Hepatocyte (in vitro differentiated cells): Measurements from ENCODE around the gene CHST2. TPM values are rescaled to one million over a fixed set of nuclear protein-coding genes. Genes with fewer than 3 reads are reported as not detected.
A peak's percentile ranks its signal among the peaks of the same experiment; 100 is the strongest.

Source experiments
- DNase-seq: peaks from one replicate; pipeline ENCODE4 v3.0.0-alpha.2; 2016; ENCODE audit warnings: low spot score
- H2AFZ ChIP-seq: fragments of 200-600 bp; sonication (generic); 2 replicates; pipeline ENCODE4 v1.6.0; 2016; ENCODE audit warnings: antibody characterized with exemption, mild to moderate bottlenecking
- H3K27ac ChIP-seq: fragments of 200-600 bp; sonication (generic); 2 replicates; pipeline ENCODE4 v1.5.1; 2016; ENCODE audit warnings: mild to moderate bottlenecking
- H3K27me3 ChIP-seq: fragments of 200-600 bp; sonication (generic); 2 replicates; pipeline ENCODE4 v1.6.1; 2016
- H3K36me3 ChIP-seq: fragments of 200-600 bp; sonication (generic); replicated peaks from 2 replicates; pipeline ENCODE4 v1.5.1; 2016; ENCODE audit warnings: low read depth; ENCODE audit not compliant: insufficient read depth
- H3K4me1 ChIP-seq: fragments of 200-600 bp; sonication (generic); 2 replicates; pipeline ENCODE4 v1.5.1; 2016; ENCODE audit warnings: mild to moderate bottlenecking, moderate library complexity; ENCODE audit not compliant: insufficient read depth
- H3K4me2 ChIP-seq: fragments of 200-600 bp; sonication (generic); 2 replicates; pipeline ENCODE4 v1.6.0; 2016
- H3K4me3 ChIP-seq: fragments of 200-600 bp; sonication (generic); 2 replicates; pipeline ENCODE4 v1.5.1; 2016; ENCODE audit warnings: mild to moderate bottlenecking
- H3K79me2 ChIP-seq: fragments of 200-600 bp; sonication (generic); 2 replicates; pipeline ENCODE4 v1.6.0; 2017; ENCODE audit warnings: mild to moderate bottlenecking
- H3K9me2 ChIP-seq: fragments of 200-600 bp; sonication (generic); replicated peaks from 2 replicates; pipeline ENCODE4 v1.6.0; 2017; ENCODE audit warnings: mild to moderate bottlenecking; ENCODE audit not compliant: insufficient read depth
- H3K9me3 ChIP-seq: fragments of 200-600 bp; sonication (generic); 2 replicates; pipeline ENCODE4 v1.5.1; 2016; ENCODE audit warnings: low read depth, mild to moderate bottlenecking
- H4K20me1 ChIP-seq: fragments of 200-600 bp; sonication (generic); 2 replicates; pipeline ENCODE4 v1.6.0; 2016; ENCODE audit warnings: mild to moderate bottlenecking; ENCODE audit not compliant: insufficient read depth, poor library complexity, severe bottlenecking
- EZH2 ChIP-seq: fragments of 200-600 bp; sonication (generic); IDR thresholded peaks from 2 replicates; pipeline ENCODE4 v1.6.1; 2016; ENCODE audit warnings: antibody characterized with exemption, mild to moderate bottlenecking, borderline replicate concordance
- EZH2phosphoT487 ChIP-seq: fragments of 200-600 bp; sonication (generic); IDR thresholded peaks from one replicate; pipeline ENCODE4 v1.6.1; 2018; ENCODE audit warnings: antibody characterized with exemption, mild to moderate bottlenecking, low read depth, moderate library complexity; ENCODE audit not compliant: unreplicated experiment, severe bottlenecking
- WGBS: methylation state at CpG from one replicate; pipeline ENCODE4 v1.1.6; 2016; ENCODE audit warnings: low lambda C conversion rate; ENCODE audit errors: missing lambda C conversion rate; 5-methylcytosine and 5-hydroxymethylcytosine counted together
- polyA plus RNA-seq: library from polyadenylated mRNA; unstranded; fragments of >200 nt; fragmentation: Nextera tagmentation; extraction: Ambion mirVana; gene quantifications from 2 replicates; pipeline ENCODE4 v1.2.1, GENCODE V29; 2016
- total RNA-seq: library from RNA; depleted of rRNA; stranded (reverse); fragments of >200 nt; gene quantifications from 2 replicates; pipeline ENCODE4 v1.2.3, GENCODE V29; 2014
- TF ChIP-seq, protein P1 (sequence below): fragments of 200-600 bp; sonication (generic); IDR thresholded peaks from 2 replicates; pipeline ENCODE4 v1.5.1; 2016; ENCODE audit warnings: antibody characterized with exemption, mild to moderate bottlenecking; ENCODE audit not compliant: poor library complexity

Gene CHST2
- total and polyA plus RNA-seq, 2 experiments from 2014 or later: 12.2 to 16.1 TPM

DNA sequence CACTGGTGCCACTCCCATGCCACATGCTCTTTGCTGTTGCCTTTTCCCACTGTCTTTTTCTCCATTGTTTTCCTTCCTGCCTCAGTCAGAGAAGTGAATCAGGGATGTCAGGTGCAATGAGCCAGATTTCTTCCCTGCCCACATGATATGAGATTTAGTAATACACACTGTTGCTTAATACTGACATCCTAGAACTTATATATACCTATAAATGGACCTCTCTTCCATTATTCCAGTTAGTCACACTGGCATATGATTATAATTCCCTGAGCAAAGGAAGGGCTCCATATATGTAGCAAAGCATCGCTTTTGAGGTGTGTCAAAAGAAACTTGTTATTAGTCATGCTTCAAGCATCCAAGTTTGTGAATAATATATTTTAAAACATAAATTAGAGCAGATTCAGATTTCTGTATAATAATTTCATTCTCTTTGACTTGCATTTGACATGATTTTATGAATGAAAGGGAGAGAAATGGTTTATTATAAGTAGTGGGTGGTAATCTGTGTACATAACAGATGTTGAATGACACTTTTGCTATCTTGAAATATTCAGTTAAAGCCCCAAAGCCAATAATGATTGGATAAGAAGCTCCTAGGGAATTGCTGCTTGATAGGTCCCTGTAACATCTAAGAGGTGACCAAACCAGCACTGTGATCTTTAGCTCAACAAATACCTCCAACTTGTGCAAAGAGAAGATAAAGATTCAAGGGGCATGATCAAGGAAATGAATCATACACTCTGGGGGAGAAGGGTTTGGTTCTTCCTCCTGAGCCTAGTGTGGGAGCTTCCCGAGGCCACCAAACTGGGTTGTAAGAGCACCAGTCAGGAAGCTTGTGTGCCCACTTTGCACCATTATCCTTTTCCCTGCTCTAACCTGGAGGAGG is 48.6 kb downstream of the CHST2 start:
- no peaks in the 10 kb centered on the region for H3K9me3 ChIP-seq
- H3K4me3 ChIP-seq: no peak overlapping the region
- H3K9me2 ChIP-seq: no peaks in the 10 kb centered on the region
- H3K4me2 ChIP-seq: no peak overlapping the region
- no peak overlapping the region for H3K27ac ChIP-seq
- 98% methylated on average over 2 of the region's 2 CpGs for WGBS
- H3K27me3 ChIP-seq: no peaks in the 10 kb centered on the region
- H3K79me2 ChIP-seq: no peaks in the 10 kb centered on the region
- no peak for DNase-seq
- H4K20me1 ChIP-seq: no peaks in the 10 kb centered on the region
- H3K36me3 ChIP-seq: no peaks in the 10 kb centered on the region
- H3K4me1 ChIP-seq: peaks cover 10% of the 10 kb centered on the region
- no peak overlapping the region for H2AFZ ChIP-seq
- no peak for TF ChIP-seq EZH2

DNA sequence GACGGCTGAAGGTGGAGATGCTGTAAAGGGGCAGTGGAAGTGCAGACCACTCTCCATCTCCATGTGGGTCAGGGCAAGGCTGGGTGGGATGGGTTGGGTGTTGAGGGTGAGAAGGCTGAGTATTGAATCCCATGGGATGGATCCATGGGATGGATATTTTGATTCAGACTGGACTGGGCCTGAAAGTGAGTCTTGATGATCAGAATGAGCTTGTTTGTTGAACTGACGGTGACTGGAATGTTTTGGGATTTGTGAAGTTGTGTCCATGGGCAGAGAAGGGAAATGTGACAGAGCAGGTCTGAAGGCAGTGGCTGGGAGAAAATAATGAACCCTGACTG is 49.3 kb downstream of the CHST2 start:
- TF ChIP-seq EZH2 (no peak), EZH2phosphoT487 (no peak)
- TF ChIP-seq, protein P1, sequence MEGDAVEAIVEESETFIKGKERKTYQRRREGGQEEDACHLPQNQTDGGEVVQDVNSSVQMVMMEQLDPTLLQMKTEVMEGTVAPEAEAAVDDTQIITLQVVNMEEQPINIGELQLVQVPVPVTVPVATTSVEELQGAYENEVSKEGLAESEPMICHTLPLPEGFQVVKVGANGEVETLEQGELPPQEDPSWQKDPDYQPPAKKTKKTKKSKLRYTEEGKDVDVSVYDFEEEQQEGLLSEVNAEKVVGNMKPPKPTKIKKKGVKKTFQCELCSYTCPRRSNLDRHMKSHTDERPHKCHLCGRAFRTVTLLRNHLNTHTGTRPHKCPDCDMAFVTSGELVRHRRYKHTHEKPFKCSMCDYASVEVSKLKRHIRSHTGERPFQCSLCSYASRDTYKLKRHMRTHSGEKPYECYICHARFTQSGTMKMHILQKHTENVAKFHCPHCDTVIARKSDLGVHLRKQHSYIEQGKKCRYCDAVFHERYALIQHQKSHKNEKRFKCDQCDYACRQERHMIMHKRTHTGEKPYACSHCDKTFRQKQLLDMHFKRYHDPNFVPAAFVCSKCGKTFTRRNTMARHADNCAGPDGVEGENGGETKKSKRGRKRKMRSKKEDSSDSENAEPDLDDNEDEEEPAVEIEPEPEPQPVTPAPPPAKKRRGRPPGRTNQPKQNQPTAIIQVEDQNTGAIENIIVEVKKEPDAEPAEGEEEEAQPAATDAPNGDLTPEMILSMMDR: no peak
- Histone ChIP-seq H3K9me3 (no peaks in the 10 kb centered on the region), H3K79me2 (no peaks in the 10 kb centered on the region), H4K20me1 (no peaks in the 10 kb centered on the region), H3K4me1 (peaks cover 10% of the 10 kb centered on the region), H3K36me3 (no peaks in the 10 kb centered on the region), H2AFZ (no peak overlapping the region), H3K27me3 (no peaks in the 10 kb centered on the region), H3K9me2 (no peaks in the 10 kb centered on the region), H3K4me3 (no peak overlapping the region), H3K27ac (no peak overlapping the region), H3K4me2 (no peak overlapping the region)
- 97% methylated on average over 2 of the region's 2 CpGs for WGBS
- no peak for DNase-seq

GRCh38 chr3:143170074-143170473 is 50.5 kb downstream of the CHST2 start:
- Histone ChIP-seq H4K20me1 (no peaks in the 10 kb centered on the region), H2AFZ (no peak overlapping the region), H3K9me2 (no peaks in the 10 kb centered on the region), H3K9me3 (no peaks in the 10 kb centered on the region), H3K4me2 (no peak overlapping the region), H3K36me3 (no peaks in the 10 kb centered on the region), H3K79me2 (no peaks in the 10 kb centered on the region), H3K4me1 (peaks cover 10% of the 10 kb centered on the region), H3K27ac (peak overlapping the region; percentile 44), H3K4me3 (no peak overlapping the region), H3K27me3 (no peaks in the 10 kb centered on the region)
- TF ChIP-seq, protein P1: no peak
- TF ChIP-seq EZH2phosphoT487: no peak
- no peak for TF ChIP-seq EZH2
- 84% methylated on average over 6 of the region's 6 CpGs for WGBS
- DNase-seq: no peak

DNA sequence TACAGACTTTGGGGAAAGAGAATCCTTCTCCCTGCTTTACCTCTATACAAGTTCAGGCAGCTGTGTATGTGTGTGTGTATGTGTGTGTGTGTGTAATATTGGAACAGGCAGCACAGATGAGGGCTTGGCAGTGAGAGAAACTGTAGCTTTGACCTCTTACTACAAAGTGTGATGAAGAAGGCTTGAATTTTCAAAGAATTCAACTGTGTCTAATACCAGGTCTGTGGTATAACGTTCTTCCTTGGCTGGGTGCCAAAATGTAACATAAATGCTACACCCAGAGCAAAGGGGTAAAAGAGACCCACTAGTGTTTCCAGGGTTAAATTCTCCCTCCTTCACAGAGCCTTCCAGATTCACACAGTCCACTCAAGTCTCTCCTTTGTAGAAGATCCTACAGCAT is 51.1 kb downstream of the CHST2 start:
- Histone ChIP-seq H3K36me3 (no peaks in the 10 kb centered on the region), H3K4me2 (no peak overlapping the region), H3K9me3 (no peaks in the 10 kb centered on the region), H3K9me2 (no peaks in the 10 kb centered on the region), H3K27me3 (no peaks in the 10 kb centered on the region), H2AFZ (no peak overlapping the region), H3K4me3 (no peak overlapping the region), H3K27ac (peak overlapping the region; percentile 44), H4K20me1 (no peaks in the 10 kb centered on the region), H3K4me1 (peaks cover 10% of the 10 kb centered on the region), H3K79me2 (no peaks in the 10 kb centered on the region)
- no peak for DNase-seq
- 0% methylated on average over 1 of the region's 1 CpG for WGBS
- TF ChIP-seq EZH2phosphoT487 (no peak), EZH2 (no peak)
- TF ChIP-seq, protein P1: no peak
